ENCODE data around the gene PHF19. TPM values are rescaled to one million over a fixed set of nuclear protein-coding genes. Genes with fewer than 3 reads are reported as not detected.

Gene PHF19
- polyA plus RNA-seq, 3 donors: 28.5 to 32.4 (median 32.4) TPM

DNA sequence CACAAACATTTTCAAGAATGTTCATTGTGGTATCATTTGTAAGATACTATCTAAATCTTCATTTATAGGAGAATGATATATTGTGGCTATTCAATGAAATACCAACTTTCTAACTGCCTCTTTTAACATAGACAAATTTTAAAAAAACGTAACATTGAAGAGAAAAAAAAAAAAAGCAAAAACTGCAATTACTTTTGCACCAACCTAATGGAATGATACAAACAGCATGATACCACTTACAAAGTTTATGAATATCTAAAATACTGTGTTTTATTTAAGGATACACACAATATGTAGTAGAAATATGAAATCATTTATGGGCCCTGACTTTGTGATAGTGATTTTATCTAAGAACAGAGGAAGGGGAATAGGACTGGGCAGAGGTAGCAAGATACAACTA lies 58.4 kb downstream of the PHF19 start:
- DNase-seq (ENCODE audit: low read depth in 3 of 3, low spot score in 2 of 3): no peak

DNA sequence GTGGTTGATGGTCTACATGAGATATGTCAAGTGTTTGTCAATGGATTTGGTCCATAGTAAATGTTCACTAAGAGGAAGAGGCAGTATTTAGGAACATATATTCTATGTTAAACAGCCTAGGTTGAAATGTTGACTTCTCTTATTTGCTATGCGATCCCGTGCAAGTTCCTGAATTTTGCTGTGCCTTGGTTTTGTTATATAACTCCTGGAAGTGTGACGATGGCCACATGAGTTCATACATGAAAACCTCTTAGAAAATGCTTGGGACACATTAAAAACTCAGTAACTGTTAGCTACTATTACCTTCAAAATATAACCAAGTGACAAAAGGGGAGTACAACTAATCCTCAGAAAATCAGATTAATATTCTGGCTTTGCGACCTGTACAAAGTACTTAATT lies 61.9 kb downstream of the PHF19 start:
- no peak for DNase-seq (ENCODE audit: low read depth in 3 of 3, low spot score in 2 of 3)

- no peak for DNase-seq (ENCODE audit: low read depth in 3 of 3, low spot score in 2 of 3)
Measured at GRCh38 chr9:120808931-120809330, 68.1 kb downstream of the PHF19 start.

GRCh38 chr9:120807607-120808379 lies 69.2 kb downstream of the PHF19 start:
- DNase-seq (ENCODE audit: low read depth in 3 of 3, low spot score in 2 of 3): no peak

Other genes starting within 250 kb of the PHF19 start
- gene MEGF9, start 162.7 kb downstream of the PHF19 start, polyA plus RNA-seq (ENCODE audit: insufficient read length in 3 of 3): 10 to 100 TPM; 19.7 to 22.1 (median 20.9) TPM
- gene FBXW2, start 83.8 kb downstream of the PHF19 start, polyA plus RNA-seq (ENCODE audit: insufficient read length in 3 of 3): 10 to 100 TPM; 39.6 to 44.1 (median 42.6) TPM
- 10 to 100 TPM; 27.8 to 33.2 (median 31.7) TPM for gene PSMD5, start 34.3 kb downstream of the PHF19 start, polyA plus RNA-seq (ENCODE audit: insufficient read length in 3 of 3)
- 1 to 10 TPM; 4.1 to 5.4 (median 4.5) TPM for gene TRAF1, start 49.6 kb upstream of the PHF19 start, polyA plus RNA-seq (ENCODE audit: insufficient read length in 3 of 3)
- 10 to 100 TPM; 14.0 to 17.5 (median 14.7) TPM for gene C5, start 173.1 kb upstream of the PHF19 start, polyA plus RNA-seq (ENCODE audit: insufficient read length in 3 of 3)
- gene CNTRL, start 197.8 kb upstream of the PHF19 start, polyA plus RNA-seq (ENCODE audit: insufficient read length in 3 of 3): 10 to 100 TPM; 27.2 to 37.4 (median 31.1) TPM

Measured in right renal cortex interstitium (tissue), 3 donors.